CD14-positive monocyte (primary cell): Measurements from ENCODE around the gene TOM1L2. TPM values are rescaled to one million over a fixed set of nuclear protein-coding genes. Genes with fewer than 3 reads are reported as not detected.

Source experiments
- DNase-seq, 3 donors: peaks; one replicate each; pipeline ENCODE4 v3.0.0-alpha.2; 2011 to 2022
- H2AFZ ChIP-seq: 2 replicates; pipeline ENCODE4 v1.6.0; 2012; ENCODE audit warnings: mild to moderate bottlenecking, low read depth, low read length, inconsistent platforms; ENCODE audit not compliant: insufficient read depth, poor library complexity, severe bottlenecking
- H3K27ac ChIP-seq, 2 donors: 1 replicate in 1 of 2; 2 replicates in 1 of 2; pipeline ENCODE4 v1.5.1; 2012 to 2013; ENCODE audit warnings: low read length in 2 of 2, control low read depth in 1 of 2, inconsistent platforms in 1 of 2, low read depth in 1 of 2, mild to moderate bottlenecking in 1 of 2
- H3K27me3 ChIP-seq, 2 donors: one replicate each; pipeline versions ENCODE4 v1.6.0 to v1.6.1; 2011 to 2013; ENCODE audit warnings: low read length in 2 of 2; ENCODE audit not compliant: control insufficient read depth in 2 of 2, insufficient read depth in 2 of 2
- H3K36me3 ChIP-seq, 2 donors: replicated peaks in 1 of 2; 1 replicate in 1 of 2; 2 replicates in 1 of 2; pipeline versions ENCODE4 v1.5.1 to v1.6.1; 2012 to 2013; ENCODE audit warnings: low read length in 2 of 2, control low read depth in 1 of 2, inconsistent platforms in 1 of 2, mild to moderate bottlenecking in 1 of 2; ENCODE audit not compliant: insufficient read depth in 2 of 2, control insufficient read depth in 1 of 2
- H3K4me1 ChIP-seq, 2 donors: 1 replicate in 1 of 2; 2 replicates in 1 of 2; pipeline versions ENCODE4 v1.5.1 to v1.6.1; 2012 to 2013; ENCODE audit warnings: low read length in 2 of 2, control low read depth in 1 of 2, inconsistent platforms in 1 of 2, mild to moderate bottlenecking in 1 of 2, moderate library complexity in 1 of 2; ENCODE audit not compliant: insufficient read depth in 2 of 2, control insufficient read depth in 1 of 2
- H3K4me2 ChIP-seq: replicated peaks from 2 replicates; pipeline ENCODE3; 2012; ENCODE audit warnings: low read length, moderate library complexity, mild to moderate bottlenecking; ENCODE audit not compliant: poor library complexity, severe bottlenecking; ENCODE audit errors: extremely low read depth
- H3K4me3 ChIP-seq, 3 experiments: fragments of 200-600 bp in 1 of 3; sonication (generic) in 1 of 3; replicated peaks in 1 of 3; 1 replicate in 2 of 3; 2 replicates in 1 of 3; pipeline ENCODE4 v1.5.1; 2011 to 2013; ENCODE audit warnings: low read length in 3 of 3, mild to moderate bottlenecking in 3 of 3, control low read depth in 2 of 3, low read depth in 2 of 3, inconsistent platforms in 1 of 3, moderate library complexity in 1 of 3
- H3K79me2 ChIP-seq: 2 replicates; pipeline ENCODE4 v1.6.0; 2012; ENCODE audit warnings: mild to moderate bottlenecking, control low read depth, inconsistent platforms, low read length, moderate library complexity; ENCODE audit not compliant: insufficient read depth
- H3K9ac ChIP-seq: 2 replicates; pipeline ENCODE4 v1.6.0; 2017; ENCODE audit warnings: low read length, mild to moderate bottlenecking; ENCODE audit not compliant: insufficient read depth, poor library complexity, severe bottlenecking
- H3K9me3 ChIP-seq, 2 donors: replicated peaks in 1 of 2; 1 replicate in 1 of 2; 2 replicates in 1 of 2; pipeline versions ENCODE4 v1.5.1 to v1.6.1; 2012 to 2013; ENCODE audit warnings: low read length in 2 of 2, control low read depth in 1 of 2; ENCODE audit not compliant: control insufficient read depth in 1 of 2, insufficient read depth in 1 of 2
- H4K20me1 ChIP-seq: 2 replicates; pipeline ENCODE4 v1.6.0; 2012; ENCODE audit warnings: mild to moderate bottlenecking, low read length, control low read depth, moderate library complexity; ENCODE audit not compliant: insufficient read depth
- H3K27ac Mint-ChIP-seq, 7 donors: one replicate each; pipeline ENCODE4 v1.8.0; 2020; ENCODE audit warnings: mild to moderate bottlenecking in 7 of 7, mixed read lengths in 7 of 7, moderate library complexity in 6 of 7, inconsistent platforms in 2 of 7
- H3K27me3 Mint-ChIP-seq, 3 donors: one replicate each; pipeline ENCODE4 v1.8.0; 2021 to 2022; ENCODE audit warnings: low read depth in 3 of 3, mild to moderate bottlenecking in 3 of 3, mixed read lengths in 3 of 3, moderate library complexity in 3 of 3, inconsistent platforms in 1 of 3
- H3K36me3 Mint-ChIP-seq, 2 donors: one replicate each; pipeline ENCODE4 v1.8.0; 2020; ENCODE audit warnings: mixed read lengths in 2 of 2, inconsistent platforms in 1 of 2, mild to moderate bottlenecking in 1 of 2
- H3K4me1 Mint-ChIP-seq: one replicate; pipeline ENCODE4 v1.8.0; 2020; ENCODE audit warnings: mild to moderate bottlenecking, mixed read lengths
- H3K4me3 Mint-ChIP-seq, 2 donors: one replicate each; pipeline ENCODE4 v1.8.0; 2020; ENCODE audit warnings: mild to moderate bottlenecking in 2 of 2, mixed read lengths in 2 of 2, moderate library complexity in 1 of 2
- H3K9me3 Mint-ChIP-seq, 7 donors: one replicate each; pipeline ENCODE4 v1.8.0; 2020 to 2022; ENCODE audit warnings: mixed read lengths in 7 of 7, mild to moderate bottlenecking in 6 of 7, moderate library complexity in 6 of 7, inconsistent platforms in 2 of 7
- CTCF ChIP-seq: fragments of 200-600 bp; IDR thresholded peaks from one replicate; pipeline ENCODE4 v1.8.0; 2022; ENCODE audit warnings: antibody characterized with exemption, mild to moderate bottlenecking
- WGBS: methylation state at CpG from one replicate; pipeline ENCODE4 v1.1.5; 2013; ENCODE audit warnings: missing lambda C conversion rate; ENCODE audit not compliant: insufficient coverage; 5-methylcytosine and 5-hydroxymethylcytosine counted together
- intact Hi-C, 2 donors: fragments of 100-400 bp; cut with micrococcal nuclease; formaldehyde crosslinking; loops; one replicate each; pipeline versions ENCODE4 v1.15.0 to v1.15.1; 2023
- polyA plus RNA-seq, 3 donors: library from polyadenylated mRNA; depleted of rRNA in 1 of 3; unstranded in 2 of 3; stranded (reverse) in 1 of 3; fragments of 300-500 nt in 2 of 3; fragments of >200 nt in 1 of 3; fragmentation: Illumina TruSeq in 2 of 3; gene quantifications; 1 replicate in 2 of 3; 2 replicates in 1 of 3; pipeline ENCODE4 v1.2.3, GENCODE V29; 2012 to 2021

Gene TOM1L2
- polyA plus RNA-seq, 3 donors: 1.7 to 28.2 (median 2.8) TPM

GRCh38 chr17:17994271-17995069 is 22.3 kb upstream of the TOM1L2 start:
- Histone ChIP-seq H2AFZ (no peak overlapping the region), H3K36me3 (no peaks in the 10 kb centered on the region), H3K27ac (no peak overlapping the region), H3K79me2 (no peaks in the 10 kb centered on the region), H3K27me3 (no peaks in the 10 kb centered on the region), H4K20me1 (no peaks in the 10 kb centered on the region), H3K9me3 (no peaks in the 10 kb centered on the region), H3K4me3 (no peak overlapping the region), H3K4me2 (no peak overlapping the region), H3K4me1 (no peaks in the 10 kb centered on the region), H3K9ac (no peak overlapping the region)
- WGBS: 79% methylated on average over 18 of the region's 18 CpGs
- Mint-ChIP-seq H3K27me3 (peaks cover 2 to 8% (median 4%) of the 10 kb centered on the region in 3 donors), H3K36me3 (no peaks in the 10 kb centered on the region), H3K4me1 (peaks cover 3% of the 10 kb centered on the region), H3K4me3 (no peak overlapping the region), H3K27ac (peak overlapping the region in 4 of 7 donors; percentile 13 to 61 (median 23)), H3K9me3 (peaks cover 0 to 2% (median 0%) of the 10 kb centered on the region in 7 donors)
- intact Hi-C loops: loop anchor here in 1 of 2 donors (5.0 kb wide), 1 partner anchor 33 kb away; no protein-coding TSS in a partner anchor
- TF ChIP-seq CTCF: peak; percentile 38
- peak in 2 of 3 donors; percentile 12 to 30 for DNase-seq

- no peaks in the 10 kb centered on the region for H3K27me3 ChIP-seq
- Mint-ChIP-seq H3K27me3 (peaks cover 2 to 6% (median 5%) of the 10 kb centered on the region in 3 donors), H3K27ac (peak overlapping the region in 1 of 7 donors; percentile 18), H3K36me3 (no peaks in the 10 kb centered on the region), H3K4me1 (peaks cover 3% of the 10 kb centered on the region), H3K9me3 (peaks cover 0 to 2% (median 0%) of the 10 kb centered on the region in 7 donors), H3K4me3 (no peak overlapping the region)
- TF ChIP-seq CTCF: no peak
- H3K9me3 ChIP-seq: no peaks in the 10 kb centered on the region
- no peak overlapping the region for H3K4me2 ChIP-seq
- H4K20me1 ChIP-seq: no peaks in the 10 kb centered on the region
- intact Hi-C loops: loop anchor here in 1 of 2 donors (5.0 kb wide), 1 partner anchor 33 kb away; no protein-coding TSS in a partner anchor
- no peak overlapping the region for H2AFZ ChIP-seq
- DNase-seq: no peak
- 95% methylated on average over 12 of the region's 12 CpGs for whole genome bisulfite sequencing
- no peaks in the 10 kb centered on the region for H3K36me3 ChIP-seq
- H3K27ac ChIP-seq: no peak overlapping the region
- no peak overlapping the region for H3K4me3 ChIP-seq
- H3K9ac ChIP-seq: no peak overlapping the region
- no peaks in the 10 kb centered on the region for H3K4me1 ChIP-seq
- no peaks in the 10 kb centered on the region for H3K79me2 ChIP-seq
Observed at GRCh38 chr17:17993852-17994251, 21.7 kb upstream of the TOM1L2 start.
